HG02642 (cell line): ENCODE measurements around the gene INF2.
A peak's percentile ranks its signal among the peaks of the same experiment; 100 is the strongest.
"Not testable (repeated sequence)": the region's sequence is repeated elsewhere in the genome, so short reads cannot be mapped to it uniquely, and the experiment has no call there.

Experiments used
- ATAC-seq: cut with Tn5 transposase; IDR thresholded peaks from one replicate; pipeline ENCODE4 v1.9.1; 2021; ENCODE audit warnings: mild to moderate bottlenecking; ENCODE audit not compliant: unreplicated experiment, poor library complexity

The INF2 gene

DNA sequence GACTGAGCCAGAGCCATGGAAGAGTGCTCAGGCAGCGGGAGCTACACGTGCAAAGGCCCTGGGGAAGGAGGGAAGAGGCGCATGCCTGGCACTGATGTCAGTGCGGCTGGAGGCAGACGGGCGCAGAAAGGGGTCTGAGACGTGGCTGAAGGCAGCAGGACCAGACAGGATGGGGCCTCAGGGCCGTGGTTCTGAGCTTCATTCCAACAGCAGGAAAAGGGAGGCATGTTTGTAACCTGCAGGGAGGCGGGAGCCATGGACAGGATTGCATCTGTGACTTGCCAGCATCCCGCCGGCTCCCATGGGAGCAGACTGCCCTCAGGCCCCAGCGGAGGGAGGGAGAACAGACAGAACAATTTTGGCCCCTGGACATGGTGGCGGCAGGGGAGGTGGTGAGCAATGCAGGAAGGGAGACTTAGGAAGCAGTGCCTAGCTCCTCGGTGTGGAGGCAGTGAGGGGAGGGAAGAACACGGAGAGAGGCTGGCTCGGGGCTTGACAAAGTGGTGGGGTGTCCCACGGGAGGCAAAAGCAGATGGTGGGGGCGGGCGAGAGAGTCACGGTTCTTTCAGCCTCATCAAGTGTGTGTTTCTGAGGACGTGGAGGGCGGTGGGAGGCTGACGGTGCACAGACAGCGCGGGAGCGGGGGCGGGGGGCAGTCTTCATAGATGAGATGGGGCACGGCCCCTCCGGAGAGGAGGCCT, 33.3 kb upstream of the INF2 start:
- no peak for ATAC-seq

DNA sequence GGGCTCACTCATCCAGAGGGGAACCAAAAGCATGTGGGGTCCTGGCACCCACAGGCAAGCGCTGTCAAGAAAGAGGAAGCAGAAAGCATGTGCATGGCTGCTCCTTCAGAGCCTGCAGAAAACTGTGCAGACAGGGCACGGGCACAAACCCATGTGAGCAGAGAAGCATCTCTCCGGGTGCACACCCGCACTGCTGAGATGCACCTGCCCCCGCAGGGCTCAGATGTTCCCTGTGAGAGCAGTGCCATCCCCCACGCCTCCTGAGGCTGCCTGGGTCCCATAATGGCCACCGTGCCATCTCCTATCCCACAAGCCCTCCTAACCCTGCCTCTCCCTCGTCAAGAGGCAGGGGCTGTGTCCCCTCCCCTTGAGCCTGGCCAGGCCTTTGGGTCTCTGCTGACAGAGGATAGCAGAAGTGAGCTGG, 32.3 kb upstream of the INF2 start:
- no peak for ATAC-seq

DNA sequence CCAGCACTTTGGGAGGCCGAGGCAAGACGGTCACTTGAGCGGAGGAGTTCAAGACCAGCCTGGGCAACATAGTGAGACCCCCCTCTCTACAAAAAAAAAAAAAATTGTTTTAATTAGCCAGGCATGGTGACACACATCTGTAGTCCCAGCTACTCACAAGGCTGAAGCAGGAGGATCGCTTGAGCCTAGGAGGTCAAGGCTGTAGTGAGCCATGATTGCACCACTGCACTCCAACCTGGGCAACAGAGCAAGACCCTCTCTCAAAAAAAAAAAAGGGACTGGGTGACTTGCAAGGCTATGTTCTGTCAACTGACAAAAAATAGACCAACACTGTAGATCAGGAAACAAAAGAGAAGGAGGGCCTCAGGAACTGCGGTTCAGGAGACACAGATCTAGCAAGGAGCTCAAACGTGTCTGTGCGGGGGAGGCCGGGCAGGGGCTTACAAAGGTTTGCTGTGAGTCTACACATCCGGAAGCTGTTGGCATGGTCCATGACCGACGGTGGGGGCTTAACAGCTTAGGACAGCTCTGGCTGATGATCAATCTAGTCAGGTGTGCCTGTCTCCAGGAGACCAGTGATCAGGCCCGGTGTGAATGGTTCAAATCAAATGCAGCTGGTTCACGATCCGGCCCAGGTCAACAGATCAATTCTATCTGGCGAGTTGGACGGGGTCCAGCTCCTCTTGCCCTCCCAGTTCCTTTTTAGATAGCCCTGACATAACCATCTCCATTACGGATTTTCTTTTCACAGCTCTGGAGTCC, 31.7 kb upstream of the INF2 start:
- peak; percentile 33 for ATAC-seq

DNA sequence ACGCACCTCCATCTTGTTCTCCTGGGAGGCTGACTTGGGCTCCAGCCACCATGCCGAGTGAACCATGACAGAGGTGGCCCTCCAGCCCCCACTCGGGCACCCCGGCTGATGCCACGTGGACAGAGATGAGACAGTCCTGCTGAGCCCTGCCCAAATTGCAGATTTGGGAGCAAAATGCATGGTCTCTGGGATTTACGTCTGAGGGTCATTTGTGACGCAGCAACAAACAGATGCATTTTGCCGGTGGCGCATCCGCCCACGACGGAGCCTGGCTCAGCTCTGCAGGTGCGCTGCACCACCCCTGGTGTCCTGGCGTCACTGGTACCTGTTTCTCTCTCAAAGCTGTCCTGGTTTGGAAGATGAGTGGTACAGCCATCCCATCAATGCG, 31.1 kb upstream of the INF2 start:
- no peak for ATAC-seq

DNA sequence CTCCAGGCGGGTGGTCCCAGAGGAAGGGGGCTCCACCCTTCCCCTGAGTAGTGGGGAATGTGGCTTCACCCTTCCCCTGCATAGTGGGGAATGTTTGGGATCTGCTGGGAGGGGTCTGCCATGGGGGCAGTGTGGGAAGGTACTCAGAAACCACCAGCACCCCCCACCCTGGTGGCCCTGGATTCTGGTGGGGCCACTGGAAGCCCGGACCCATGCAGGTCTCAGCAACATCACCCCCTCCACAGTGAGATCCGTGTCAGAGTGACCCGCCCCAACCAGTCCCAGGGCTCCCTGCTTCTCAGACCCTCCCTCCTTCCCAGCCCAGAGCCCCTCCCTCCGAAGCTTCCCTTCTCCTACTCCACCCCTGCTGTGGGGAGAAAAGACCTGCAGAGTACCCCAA, 30.3 kb upstream of the INF2 start:
- no peak for ATAC-seq

DNA sequence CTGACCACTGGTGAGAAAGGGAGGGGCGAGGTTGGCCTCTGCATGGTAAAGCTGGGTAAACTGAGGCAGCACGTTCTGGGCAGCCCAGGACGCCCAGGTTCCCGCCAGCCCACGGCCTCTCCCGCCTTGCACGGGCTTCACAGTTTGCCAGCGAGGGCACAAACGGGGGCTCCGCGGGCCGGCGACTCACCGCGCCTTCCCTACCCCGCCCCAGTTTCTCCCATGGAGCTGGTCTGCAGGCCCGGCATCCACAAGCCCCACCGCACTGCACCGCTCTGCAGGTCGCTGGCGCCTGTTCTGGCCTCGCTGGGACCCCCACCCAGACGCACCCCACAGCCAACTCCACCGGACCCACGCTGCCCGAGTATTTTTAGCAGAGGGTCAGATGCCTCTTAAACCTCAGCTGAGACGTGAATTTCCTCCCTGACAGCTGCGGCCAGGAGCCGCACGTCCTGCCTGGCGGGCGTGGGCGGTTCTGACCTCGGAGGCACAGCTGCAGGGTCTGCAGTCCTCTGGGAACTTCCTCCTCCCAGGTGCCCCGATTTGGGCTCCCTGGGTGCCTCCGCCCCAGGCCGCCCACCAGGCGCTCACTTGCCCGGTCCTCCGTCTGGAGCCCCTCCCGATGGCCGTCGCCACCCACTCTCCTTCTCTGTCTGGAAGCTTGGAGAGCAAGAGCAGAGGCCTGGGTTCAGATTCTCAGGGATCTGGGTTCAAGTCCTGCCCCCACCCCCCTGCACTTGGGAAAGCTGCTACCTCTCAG, 29.5 kb upstream of the INF2 start:
- no peak for ATAC-seq

DNA sequence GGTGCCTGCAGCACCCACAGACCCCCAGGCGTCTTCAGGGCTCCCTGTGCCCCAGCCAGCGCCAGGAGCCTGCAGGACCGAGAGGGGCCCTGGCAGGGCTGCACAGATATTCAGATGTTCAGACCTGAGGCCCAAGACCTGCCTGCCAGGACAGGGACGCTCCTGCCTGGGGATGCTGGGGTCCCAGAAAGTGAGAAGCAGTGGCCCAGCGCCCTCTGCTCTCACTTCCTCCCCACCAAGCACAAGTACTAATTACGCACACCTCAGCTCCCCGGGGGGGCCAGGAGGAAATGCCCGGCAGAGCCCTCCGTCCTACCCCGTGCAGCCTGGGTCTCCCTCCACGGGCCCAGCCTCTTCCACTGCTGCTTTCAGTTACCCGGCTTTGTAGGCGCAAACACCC, 28.8 kb upstream of the INF2 start:
- peak; percentile 41 for ATAC-seq

DNA sequence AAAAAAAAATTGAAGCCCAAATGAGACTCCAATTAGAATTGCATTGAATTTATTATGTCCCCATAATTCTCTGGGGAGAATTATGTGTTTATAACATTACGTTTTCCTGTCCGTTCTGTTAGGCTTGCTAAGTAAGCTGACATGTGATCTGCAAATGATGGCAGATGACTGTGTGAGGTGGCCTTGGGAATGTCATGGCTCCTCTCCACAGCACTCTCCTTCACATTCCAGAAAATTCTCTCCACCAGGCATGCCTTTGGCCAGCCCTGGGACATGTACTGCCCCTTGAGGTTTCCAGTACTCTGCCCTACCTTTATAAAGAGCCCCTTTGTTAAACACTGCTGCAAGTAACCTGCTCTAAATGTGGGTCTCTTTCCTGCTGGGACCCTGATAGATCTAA, 28.3 kb upstream of the INF2 start:
- ATAC-seq: no peak

DNA sequence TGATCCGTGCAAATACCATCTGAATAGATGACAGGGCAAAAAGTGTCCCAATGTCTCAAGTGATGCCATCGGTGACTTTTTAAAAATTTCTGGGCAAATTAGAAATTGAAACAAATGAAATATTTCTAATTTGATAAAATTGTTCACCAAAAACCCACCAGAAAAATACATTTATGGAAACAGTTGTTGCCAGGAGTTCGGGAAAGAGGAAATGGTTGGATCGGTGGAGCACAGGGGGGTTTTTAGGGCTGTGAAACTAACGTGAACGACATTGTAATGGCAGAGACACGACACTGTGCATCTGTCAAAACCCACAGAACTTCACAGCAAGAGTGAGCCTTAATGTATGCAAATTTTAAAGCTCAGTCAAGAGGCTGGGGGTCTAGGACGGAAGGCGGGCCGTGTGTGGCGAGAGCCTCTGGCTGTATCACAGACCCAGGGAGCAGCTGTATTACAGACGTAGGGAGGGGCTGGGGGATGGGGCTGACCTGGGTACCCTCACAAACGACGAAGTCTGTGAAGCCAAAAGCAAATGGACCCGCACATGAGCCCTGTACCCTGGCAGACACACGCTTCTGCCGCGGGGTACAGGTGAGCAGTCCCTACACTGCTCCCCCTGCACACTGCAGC, 27.8 kb upstream of the INF2 start:
- not testable (repeated sequence) for ATAC-seq

DNA sequence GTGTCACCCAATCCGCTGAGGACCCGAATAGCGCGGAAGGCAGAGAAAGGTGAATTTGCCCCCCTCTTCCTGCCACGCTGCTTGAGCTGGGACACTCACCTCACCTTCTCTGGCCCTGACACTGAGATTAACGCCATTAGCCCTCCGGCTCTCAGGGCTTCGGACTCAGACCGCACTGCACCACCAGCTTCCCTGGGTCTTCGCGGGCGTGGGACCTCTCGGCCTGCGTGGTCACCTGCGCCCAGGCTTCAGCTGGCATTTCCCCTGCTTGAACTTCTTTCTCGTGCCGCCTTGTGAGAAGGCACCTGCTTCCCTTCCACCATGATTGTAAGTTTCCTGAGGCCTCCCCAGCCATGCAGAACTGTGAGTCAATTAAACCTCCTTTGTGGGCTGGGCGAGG, 26.9 kb upstream of the INF2 start:
- not testable (repeated sequence) for ATAC-seq

DNA sequence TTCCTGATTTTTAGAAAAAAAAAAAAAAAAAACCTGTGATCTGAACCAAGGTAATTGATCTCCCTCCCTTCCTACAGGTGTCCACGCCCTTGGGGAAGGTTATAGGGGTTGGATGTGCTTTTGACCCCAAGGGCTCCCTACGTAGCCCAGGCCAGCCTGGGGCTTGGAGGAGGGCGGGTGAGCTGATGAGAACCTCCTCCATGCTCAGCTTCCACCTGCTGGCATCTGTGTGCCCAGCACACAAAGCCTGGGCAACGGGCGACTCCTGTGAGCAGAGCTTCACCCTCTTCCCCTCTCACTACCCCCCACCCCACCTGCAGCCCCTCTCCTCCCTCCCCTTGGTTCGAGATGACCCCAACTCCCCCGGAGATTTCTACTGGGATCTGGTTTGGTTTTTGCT, 25.3 kb upstream of the INF2 start:
- ATAC-seq: no peak

DNA sequence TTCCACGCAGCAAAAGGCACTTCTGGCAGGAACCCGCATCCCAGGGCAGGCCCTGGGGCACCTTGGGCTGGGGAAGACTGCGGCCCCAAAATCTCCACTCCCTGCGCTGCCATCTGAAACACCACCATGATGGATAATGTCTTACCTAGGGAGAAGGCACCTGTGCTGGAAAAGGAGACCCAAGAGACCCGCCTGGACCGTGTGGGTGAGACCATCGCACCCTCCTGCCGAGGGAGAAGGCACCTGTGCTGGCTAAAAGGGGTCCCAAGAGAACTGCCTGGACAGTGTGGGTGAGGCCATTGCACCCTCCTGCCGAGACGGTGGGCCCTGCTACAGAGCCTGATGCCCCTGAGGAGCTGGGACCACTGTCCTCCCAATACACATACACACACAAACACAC, 24.8 kb upstream of the INF2 start:
- ATAC-seq: no peak

DNA sequence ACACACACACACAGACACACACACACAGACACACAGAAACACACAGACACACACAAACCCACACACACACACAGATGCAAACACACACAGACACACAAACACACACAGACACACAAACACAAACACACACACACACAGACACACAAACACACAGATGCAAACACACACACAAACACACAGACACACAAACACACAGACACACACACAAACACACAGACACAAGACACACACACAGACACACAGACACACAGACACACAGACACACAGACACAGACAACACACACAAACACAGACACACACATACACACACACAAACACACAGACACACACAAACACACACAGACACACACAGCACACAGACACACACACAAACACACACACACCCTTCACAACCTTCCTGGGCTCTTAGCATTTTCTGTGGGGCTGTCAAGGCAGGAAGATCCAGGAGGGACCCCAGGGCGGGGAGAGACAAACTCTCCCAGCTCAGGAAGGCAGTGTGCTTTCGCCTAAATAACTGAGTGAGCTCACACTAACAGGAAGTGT, 24.2 kb upstream of the INF2 start:
- no peak for ATAC-seq

DNA sequence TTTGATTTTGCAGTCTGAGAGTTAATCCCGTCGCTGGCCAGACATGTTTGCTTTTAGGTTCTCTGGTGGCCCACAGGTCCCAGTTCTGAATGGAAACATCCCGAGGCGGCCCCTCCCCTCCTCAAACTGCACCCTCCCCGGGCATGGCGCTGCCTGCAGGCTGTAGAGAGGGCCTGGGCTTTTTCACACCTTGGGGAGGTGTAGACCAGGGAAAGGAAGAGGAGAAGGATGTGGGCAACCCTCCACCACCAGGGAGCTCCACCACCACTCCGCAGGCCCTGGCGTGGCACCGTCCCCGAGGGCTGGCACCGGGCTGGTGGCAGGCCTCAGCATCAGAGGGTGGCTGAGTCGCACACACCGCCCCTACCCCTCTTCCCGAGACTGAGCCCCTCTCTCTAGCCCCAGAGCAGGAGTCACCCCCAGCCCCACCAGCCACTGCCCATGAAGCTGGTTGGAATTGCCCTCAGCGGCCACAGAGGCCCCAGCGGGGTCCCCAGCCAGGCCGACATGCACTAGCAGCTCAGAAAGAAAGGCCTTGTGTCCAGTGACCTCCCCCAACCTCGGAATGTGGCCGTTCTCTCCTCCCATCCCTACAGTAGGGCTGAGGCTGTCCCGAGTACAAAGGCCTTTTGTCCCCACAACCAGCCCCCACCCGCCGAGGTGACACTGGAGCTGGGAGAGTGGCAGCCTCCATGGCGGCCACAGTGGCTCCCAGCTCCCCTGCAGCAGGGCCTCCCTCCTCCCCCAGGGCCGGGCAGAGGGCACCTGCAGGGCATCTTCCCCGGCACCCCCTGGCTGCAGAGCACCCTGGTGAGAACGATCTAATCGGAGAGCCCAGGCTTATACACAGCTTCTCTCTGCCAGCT, 23.5 kb upstream of the INF2 start:
- ATAC-seq: no peak

DNA sequence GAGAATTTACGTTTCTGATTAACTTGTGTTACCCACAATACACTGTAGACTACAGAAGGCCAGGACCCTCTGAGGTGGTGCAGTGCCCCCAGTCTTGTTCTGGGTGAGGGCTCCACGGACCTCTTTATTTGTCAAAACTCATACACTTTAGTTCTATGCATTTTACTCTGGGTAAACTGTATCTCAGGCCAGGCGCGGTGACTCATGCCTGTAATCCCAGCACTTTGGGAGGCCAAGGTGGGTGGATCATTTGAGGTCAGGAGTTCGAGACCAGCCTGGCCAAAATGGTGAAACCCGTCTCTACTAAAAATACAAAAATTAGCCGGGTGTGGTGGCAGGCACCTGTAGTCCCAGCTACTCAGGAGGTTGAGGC, 22.9 kb upstream of the INF2 start:
- not testable (repeated sequence) for ATAC-seq

DNA sequence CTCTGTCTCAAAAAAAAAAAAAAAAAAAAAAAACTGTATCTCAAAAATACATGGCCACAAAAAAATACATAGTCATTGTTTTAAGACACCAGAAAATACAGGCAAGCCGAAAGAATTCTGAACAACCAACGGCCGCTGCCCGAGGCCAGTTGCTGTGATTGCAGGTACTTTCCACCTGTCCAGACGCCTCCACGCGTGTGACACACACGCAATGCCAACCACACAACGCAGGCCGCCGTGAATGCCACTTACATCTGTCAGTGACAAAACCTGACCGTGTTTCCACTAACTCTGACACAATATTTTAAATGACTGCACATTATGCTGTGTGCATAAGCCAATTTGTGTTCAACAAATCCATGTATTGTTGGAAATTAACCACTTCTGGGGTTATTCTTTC, 22.4 kb upstream of the INF2 start:
- ATAC-seq: no peak

DNA sequence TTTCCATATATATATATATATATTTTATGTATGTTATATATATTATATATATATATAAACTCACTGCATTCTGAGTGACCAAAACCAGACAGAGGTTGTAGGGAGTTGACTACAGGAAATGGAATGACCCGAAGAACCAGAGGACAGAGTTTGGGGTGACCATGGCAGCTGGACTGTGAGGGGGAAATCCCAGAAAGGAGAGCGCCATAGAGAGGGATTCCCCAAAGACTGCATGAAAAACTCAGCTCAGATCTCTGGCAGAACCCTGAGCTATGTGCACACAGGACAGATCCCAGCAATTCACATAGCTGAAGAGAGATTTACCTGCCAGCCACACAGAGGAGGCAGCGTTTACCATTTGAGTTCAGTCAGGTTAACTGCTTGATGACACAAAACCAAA, 19.7 kb upstream of the INF2 start:
- no peak for ATAC-seq

DNA sequence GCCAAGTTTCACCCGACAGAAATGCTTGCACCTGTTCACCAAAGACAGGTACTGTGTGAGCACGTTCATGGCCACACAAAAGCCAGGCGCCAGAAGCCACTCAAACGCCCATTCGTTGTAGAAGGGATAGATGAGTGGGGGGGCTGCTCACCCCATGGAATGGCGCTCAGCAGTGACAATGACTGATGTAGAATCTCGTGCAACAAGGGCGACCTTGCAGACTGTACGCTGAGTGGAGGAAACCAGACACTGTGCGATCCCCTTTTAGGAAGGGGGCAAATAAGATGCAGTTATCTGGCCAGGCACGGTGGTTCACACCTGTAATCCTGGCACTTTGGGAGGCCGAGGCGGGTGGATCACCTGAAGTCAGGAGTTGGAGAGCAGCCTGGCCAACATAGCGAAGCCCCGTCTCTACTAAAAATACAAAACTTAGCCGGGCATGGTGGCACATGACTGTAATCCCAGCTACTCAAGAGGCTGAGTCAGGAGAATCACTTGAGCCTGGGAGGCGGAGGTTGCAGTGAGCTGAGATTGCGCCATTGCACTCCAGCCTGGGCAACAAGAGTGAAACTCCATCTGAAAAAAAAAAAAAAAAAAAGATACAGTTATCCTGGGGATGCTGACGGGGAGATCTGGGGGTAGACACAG, 18.0 kb upstream of the INF2 start:
- ATAC-seq: not testable (repeated sequence)

DNA sequence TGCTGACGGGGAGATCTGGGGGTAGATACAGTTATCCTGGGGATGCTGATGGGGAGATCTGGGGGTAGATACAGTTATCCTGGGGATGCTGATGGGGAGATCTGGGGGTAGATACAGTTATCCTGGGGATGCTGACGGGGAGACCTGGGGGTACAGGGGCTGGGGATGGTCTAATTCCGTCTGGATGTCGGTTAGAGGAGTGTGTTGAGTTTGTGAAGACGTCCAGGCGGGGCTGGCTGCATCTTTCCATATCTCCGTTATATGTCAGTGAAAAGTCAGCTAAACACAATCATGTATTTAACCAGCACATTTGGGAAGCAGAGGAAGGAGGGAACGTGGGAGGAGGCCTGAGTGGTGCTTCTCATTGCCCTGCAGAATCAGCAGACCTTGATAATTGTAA, 17.3 kb upstream of the INF2 start:
- not testable (repeated sequence) for ATAC-seq
